Tibial nerve (tissue), 4 donors: ENCODE data around the gene BAIAP2. TPM values are rescaled to one million over a fixed set of nuclear protein-coding genes. Genes with fewer than 3 reads are reported as not detected.

ENCODE experiments used
- DNase-seq, 2 donors: peaks; one replicate each; pipeline ENCODE4 v3.0.0-alpha.2; 2019; ENCODE audit warnings: low spot score in 2 of 2
- H3K27ac ChIP-seq, 4 donors: fragments of 200-600 bp; sonication (generic) in 3 of 4; one replicate each; pipeline ENCODE4 v1.5.1; 2017 to 2019; ENCODE audit warnings: mild to moderate bottlenecking in 1 of 4
- H3K27me3 ChIP-seq, 2 donors: fragments of 200-600 bp; sonication (generic) in 1 of 2; one replicate each; pipeline versions ENCODE4 v1.5.1 to v1.6.0; 2017 to 2019
- H3K36me3 ChIP-seq, 3 donors: fragments of 200-600 bp; sonication (generic); one replicate each; pipeline ENCODE4 v1.5.1; 2018 to 2019
- H3K4me1 ChIP-seq, 4 donors: fragments of 200-600 bp; sonication (generic) in 3 of 4; one replicate each; pipeline ENCODE4 v1.5.1; 2017 to 2019
- H3K4me3 ChIP-seq, 4 donors: fragments of 200-600 bp; sonication (generic) in 3 of 4; one replicate each; pipeline ENCODE4 v1.5.1; 2017 to 2019; ENCODE audit warnings: mild to moderate bottlenecking in 1 of 4, moderate library complexity in 1 of 4
- H3K9me3 ChIP-seq, 4 donors: fragments of 200-600 bp; sonication (generic) in 3 of 4; one replicate each; pipeline ENCODE4 v1.5.1; 2017 to 2019
- CTCF ChIP-seq, 5 experiments: fragments of 200-600 bp in 3 of 5; fragments of 450-650 bp in 2 of 5; sonication (generic) in 3 of 5; IDR thresholded peaks; one replicate each; pipeline ENCODE4 v1.5.1; 2016 to 2019; ENCODE audit warnings: antibody characterized with exemption in 5 of 5, mild to moderate bottlenecking in 3 of 5, moderate library complexity in 2 of 5
- EP300 ChIP-seq, 2 donors: sonication (generic); formaldehyde crosslinking; IDR thresholded peaks; one replicate each; pipeline ENCODE4 v1.6.1; 2017; ENCODE audit warnings: antibody characterized with exemption in 2 of 2, mild to moderate bottlenecking in 1 of 2
- POLR2A ChIP-seq, 2 donors: fragments of 450-650 bp; IDR thresholded peaks; one replicate each; pipeline ENCODE4 v1.6.1; 2017; ENCODE audit warnings: antibody characterized with exemption in 2 of 2, mild to moderate bottlenecking in 2 of 2, moderate library complexity in 2 of 2
- WGBS, 2 donors: methylation state at CpG; one replicate each; pipeline ENCODE4 v1.1.5; 2018; 5-methylcytosine and 5-hydroxymethylcytosine counted together
- total RNA-seq, 4 donors: library from RNA; depleted of rRNA; stranded (reverse); fragments of >200 nt; gene quantifications; one replicate each; pipeline ENCODE4 v1.1.0, GENCODE V29; 2016

BAIAP2 gene
- total RNA-seq, 4 donors from 2014 or later: 49.5 to 81.2 (median 66.9) TPM

GRCh38 chr17:81121841-81122733, 87.1 kb downstream of the BAIAP2 start:
- H3K27me3 ChIP-seq: no peaks in the 10 kb centered on the region
- peaks cover 0 to 36% (median 0%) of the 10 kb centered on the region in 3 donors for H3K36me3 ChIP-seq
- H3K4me1 ChIP-seq: peaks cover 0 to 53% (median 23%) of the 10 kb centered on the region in 4 donors
- DNase-seq: no peak
- WGBS, 2 donors: 11 to 32% methylated on average over 7 to 52 of the region's 109 CpGs
- no peak for TF ChIP-seq CTCF (IDR thresholded peaks at IDR 0.05)
- peak in 1 of 2 donors; percentile 52 for TF ChIP-seq EP300 (IDR thresholded peaks at IDR 0.05)
- H3K4me3 ChIP-seq: peak overlapping the region; percentile 1 to 65 (median 14)
- peak overlapping the region; percentile 73 to 93 (median 84) for H3K27ac ChIP-seq
- H3K9me3 ChIP-seq: no peaks in the 10 kb centered on the region

- no peak for TF ChIP-seq POLR2A (IDR thresholded peaks at IDR 0.05)
- TF ChIP-seq EP300 (IDR thresholded peaks at IDR 0.05): peak in 1 of 2 donors; percentile 22
- no peak for DNase-seq
- peak overlapping the region; percentile 66 to 93 (median 84) for H3K27ac ChIP-seq
- no peaks in the 10 kb centered on the region for H3K27me3 ChIP-seq
- H3K36me3 ChIP-seq: peaks cover 0 to 42% (median 0%) of the 10 kb centered on the region in 3 donors
- H3K4me1 ChIP-seq: peaks cover 0 to 41% (median 19%) of the 10 kb centered on the region in 4 donors
- peak overlapping the region in 2 of 4 donors; percentile 65 to 76 for H3K4me3 ChIP-seq
- WGBS, 2 donors: 61 to 66% methylated on average over 15 to 27 of the region's 39 CpGs
- no peaks in the 10 kb centered on the region for H3K9me3 ChIP-seq
Observed at GRCh38 chr17:81123052-81124048, 88.4 kb downstream of the BAIAP2 start.

GRCh38 chr17:81124377-81124776, 89.4 kb downstream of the BAIAP2 start:
- H3K27ac ChIP-seq: peak overlapping the region; percentile 66 to 93 (median 84)
- peaks cover 0 to 31% (median 11%) of the 10 kb centered on the region in 4 donors for H3K4me1 ChIP-seq
- TF ChIP-seq POLR2A (IDR thresholded peaks at IDR 0.05) (no peak), EP300 (IDR thresholded peaks at IDR 0.05) (peak in 1 of 2 donors; percentile 34)
- DNase-seq: no peak
- WGBS, 2 donors: 32 to 64% methylated on average over 9 to 14 of the region's 18 CpGs
- peak overlapping the region; percentile 3 to 76 (median 53) for H3K4me3 ChIP-seq
- H3K36me3 ChIP-seq: peaks cover 0 to 41% (median 0%) of the 10 kb centered on the region in 3 donors
- no peaks in the 10 kb centered on the region for H3K27me3 ChIP-seq
- H3K9me3 ChIP-seq: no peaks in the 10 kb centered on the region

- H3K4me1 ChIP-seq: peaks cover 0 to 25% (median 5%) of the 10 kb centered on the region in 4 donors
- 32 to 48% methylated on average over 5 to 12 of the region's 14 CpGs for WGBS, 2 donors
- no peaks in the 10 kb centered on the region for H3K9me3 ChIP-seq
- TF ChIP-seq POLR2A (IDR thresholded peaks at IDR 0.05) (no peak), EP300 (IDR thresholded peaks at IDR 0.05) (peak in 1 of 2 donors; percentile 71), CTCF (IDR thresholded peaks at IDR 0.05) (no peak)
- peak overlapping the region; percentile 69 to 93 (median 84) for H3K27ac ChIP-seq
- H3K36me3 ChIP-seq: peaks cover 0 to 34% (median 0%) of the 10 kb centered on the region in 3 donors
- no peak for DNase-seq
- H3K4me3 ChIP-seq: peak overlapping the region; percentile 36 to 76 (median 53)
- H3K27me3 ChIP-seq: no peaks in the 10 kb centered on the region
Observed at GRCh38 chr17:81125573-81126081, 90.7 kb downstream of the BAIAP2 start.

- WGBS, 2 donors: 35 to 53% methylated on average over 20 to 21 of the region's 34 CpGs
- peaks cover 0 to 34% (median 0%) of the 10 kb centered on the region in 3 donors for H3K36me3 ChIP-seq
- no peaks in the 10 kb centered on the region for H3K9me3 ChIP-seq
- no peak for DNase-seq
- H3K4me3 ChIP-seq: peak overlapping the region; percentile 36 to 76 (median 53)
- no peaks in the 10 kb centered on the region for H3K27me3 ChIP-seq
- H3K4me1 ChIP-seq: peaks cover 0 to 23% (median 4%) of the 10 kb centered on the region in 4 donors
- TF ChIP-seq CTCF (IDR thresholded peaks at IDR 0.05): no peak
- peak in 1 of 2 donors; percentile 33 for TF ChIP-seq EP300 (IDR thresholded peaks at IDR 0.05)
- H3K27ac ChIP-seq: peak overlapping the region; percentile 69 to 93 (median 84)
Observed at GRCh38 chr17:81126281-81127132, 91.6 kb downstream of the BAIAP2 start.
